Measurements from ENCODE around the gene FOXI3. TPM values are rescaled to one million over a fixed set of nuclear protein-coding genes. Genes with fewer than 3 reads are reported as not detected.

FOXI3 gene
- polyA plus RNA-seq, 1 of the 3 experiments (the other 2 are of a cell fraction): not detected

DNA sequence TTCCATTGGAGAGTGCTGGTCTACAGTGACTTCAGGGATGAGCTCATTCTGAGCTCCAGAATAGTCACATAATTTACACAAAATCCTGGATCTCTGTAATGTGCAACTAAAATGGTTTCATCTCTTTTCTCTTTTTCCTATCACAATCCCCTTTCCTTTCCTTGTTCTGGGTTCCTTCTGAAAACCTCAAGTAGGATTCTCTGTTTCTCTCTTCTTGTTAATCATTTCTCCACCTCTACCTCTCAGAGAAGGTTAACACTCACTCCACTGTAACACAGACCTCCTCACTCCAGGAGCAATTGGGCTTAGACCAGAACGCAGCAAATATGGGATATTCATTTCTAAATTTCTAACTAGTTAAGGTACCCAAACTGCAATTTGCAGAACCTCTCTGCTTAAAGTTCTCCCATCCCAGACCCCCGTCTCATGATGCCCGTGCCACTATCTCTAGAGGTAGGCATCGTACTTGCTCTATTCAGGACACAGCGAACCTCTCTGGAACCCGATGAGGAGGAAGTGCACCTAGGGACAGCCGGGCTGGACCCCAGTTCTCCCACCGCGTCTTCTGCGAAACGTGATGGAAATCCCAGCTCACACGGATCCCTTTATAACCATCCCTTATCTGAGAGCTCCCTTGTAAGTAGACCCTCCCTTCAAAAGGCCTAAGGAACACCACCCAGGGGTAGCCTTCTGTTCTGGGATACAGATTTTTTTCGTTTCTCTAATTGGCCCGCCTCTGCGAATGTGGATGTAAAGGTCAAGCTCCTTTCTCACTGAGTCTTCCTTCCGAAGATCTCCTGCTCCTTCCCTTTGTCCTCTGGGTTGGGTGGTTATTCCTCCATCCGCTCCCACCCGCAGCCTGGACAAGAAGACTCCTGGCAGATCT lies 1.3 kb downstream of the FOXI3 start:
- H3K9ac ChIP-seq: no peak overlapping the region
- no peak overlapping the region for H3K4me2 ChIP-seq
- POLR2A ChIA-PET: no interaction called here
- 75% methylated on average over 18 of the region's 18 CpGs for WGBS (ENCODE audit: low lambda C conversion rate)
- H3K4me3 ChIP-seq (ENCODE audit: low read depth in 2 of 2, low read length in 1 of 2): peak overlapping the region in 1 of 2 experiments; percentile 46; a peak in 1 of 4 replicates
- CTCF ChIA-PET: interaction anchor here (0.7 to 2.4 kb wide), 3 partner anchors 15 to 260 kb away, joined by 3 to 22 read pairs (median 9); no protein-coding TSS in a partner anchor
- no peak for DNase-seq
- no peaks in the 10 kb centered on the region for H3K79me2 ChIP-seq (ENCODE audit: insufficient read depth)
- no peaks in the 10 kb centered on the region for H4K20me1 ChIP-seq (ENCODE audit: insufficient read depth)
- H2AFZ ChIP-seq (ENCODE audit: low read depth): no peak overlapping the region
- no peaks in the 10 kb centered on the region for H3F3A ChIP-seq (replicated peaks; ENCODE audit: insufficient read depth)
- peaks cover 41% of the 10 kb centered on the region; the same call in 1 of the 2 replicates for H3K27me3 ChIP-seq (ENCODE audit: insufficient read depth)
- H3K9me2 ChIP-seq: no peaks in the 10 kb centered on the region
- H3K9me3 ChIP-seq: no peaks in the 10 kb centered on the region
- no peak for TF ChIP-seq NFIC (IDR thresholded peaks at IDR 0.05; ENCODE audit: borderline replicate concordance)
- TF ChIP-seq TAF1 (IDR thresholded peaks at IDR 0.05; ENCODE audit: borderline replicate concordance, low read depth, low read length): no peak
- TF ChIP-seq, protein P1, sequence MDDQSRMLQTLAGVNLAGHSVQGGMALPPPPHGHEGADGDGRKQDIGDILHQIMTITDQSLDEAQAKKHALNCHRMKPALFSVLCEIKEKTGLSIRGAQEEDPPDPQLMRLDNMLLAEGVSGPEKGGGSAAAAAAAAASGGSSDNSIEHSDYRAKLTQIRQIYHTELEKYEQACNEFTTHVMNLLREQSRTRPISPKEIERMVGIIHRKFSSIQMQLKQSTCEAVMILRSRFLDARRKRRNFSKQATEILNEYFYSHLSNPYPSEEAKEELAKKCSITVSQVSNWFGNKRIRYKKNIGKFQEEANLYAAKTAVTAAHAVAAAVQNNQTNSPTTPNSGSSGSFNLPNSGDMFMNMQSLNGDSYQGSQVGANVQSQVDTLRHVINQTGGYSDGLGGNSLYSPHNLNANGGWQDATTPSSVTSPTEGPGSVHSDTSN (IDR thresholded peaks at IDR 0.05): no peak
- TF ChIP-seq CHD2 (IDR thresholded peaks at IDR 0.05; ENCODE audit: low read length, partially characterized antibody): no peak
- no peak for TF ChIP-seq JUND (IDR thresholded peaks at IDR 0.05)
- TF ChIP-seq RXRA (IDR thresholded peaks at IDR 0.05; ENCODE audit: borderline replicate concordance, low read depth): no peak
- H3K4me1 ChIP-seq (ENCODE audit: control insufficient read depth in 1 of 2, insufficient read depth in 2 of 2, low read depth in 1 of 2, low read length in 1 of 2): peaks cover 0 to 2% of the 10 kb centered on the region in 2 experiments; a peak in 1 of 4 replicates
- no peak overlapping the region for H3K27ac ChIP-seq (ENCODE audit: low read depth in 2 of 2, low read length in 1 of 2)
- H3K36me3 ChIP-seq (replicated peaks in 1 of 2; ENCODE audit: control insufficient read depth in 1 of 2, insufficient read depth in 2 of 2, low read length in 1 of 2): no peaks in the 10 kb centered on the region

DNA sequence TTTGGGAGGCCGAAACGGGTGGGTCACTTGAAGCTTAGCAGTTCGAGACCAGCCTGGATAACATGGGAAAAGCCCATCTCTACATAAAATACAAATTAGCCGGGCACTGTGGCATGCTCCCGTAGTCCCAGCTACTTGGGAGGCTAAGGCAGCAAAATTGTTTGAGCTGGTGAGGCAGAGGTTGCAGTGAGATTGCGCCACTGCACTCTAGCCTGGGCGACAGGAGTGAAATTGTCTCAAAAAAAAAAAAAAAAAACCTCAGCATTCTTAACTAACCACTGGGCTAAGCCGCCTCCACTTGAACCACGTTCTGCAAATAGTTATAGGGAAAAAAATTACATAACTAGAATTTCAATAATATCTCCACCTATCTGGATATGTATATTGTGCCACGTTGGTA lies 2.3 kb downstream of the FOXI3 start:
- Histone ChIP-seq H2AFZ (ENCODE audit: low read depth) (no peak overlapping the region), H3F3A (replicated peaks; ENCODE audit: insufficient read depth) (no peaks in the 10 kb centered on the region), H3K9me2 (no peaks in the 10 kb centered on the region), H3K36me3 (replicated peaks in 1 of 2; ENCODE audit: control insufficient read depth in 1 of 2, insufficient read depth in 2 of 2, low read length in 1 of 2) (no peaks in the 10 kb centered on the region), H3K4me2 (no peak overlapping the region), H3K9me3 (no peaks in the 10 kb centered on the region), H3K27ac (ENCODE audit: low read depth in 2 of 2, low read length in 1 of 2) (no peak overlapping the region), H3K4me3 (ENCODE audit: low read depth in 2 of 2, low read length in 1 of 2) (no peak overlapping the region), H4K20me1 (ENCODE audit: insufficient read depth) (no peaks in the 10 kb centered on the region), H3K4me1 (ENCODE audit: control insufficient read depth in 1 of 2, insufficient read depth in 2 of 2, low read depth in 1 of 2, low read length in 1 of 2) (peaks cover 0 to 2% of the 10 kb centered on the region in 2 experiments; a peak in 1 of 4 replicates), H3K9ac (no peak overlapping the region), H3K79me2 (ENCODE audit: insufficient read depth) (no peaks in the 10 kb centered on the region), H3K27me3 (ENCODE audit: insufficient read depth) (peaks cover 41% of the 10 kb centered on the region; the same call in 1 of the 2 replicates)
- ChIA-PET CTCF (interaction anchor here (0.9 to 2.4 kb wide), 2 partner anchors 12 to 259 kb away, joined by 3 to 22 read pairs; no protein-coding TSS in a partner anchor), POLR2A (no interaction called here)
- no peak for TF ChIP-seq POLR2AphosphoS5 (IDR thresholded peaks at IDR 0.05; ENCODE audit: low read depth, low read length)
- no peak for TF ChIP-seq NFIC (IDR thresholded peaks at IDR 0.05; ENCODE audit: borderline replicate concordance)
- TF ChIP-seq FOXJ3 (CRISPR knock-in tag; IDR thresholded peaks at IDR 0.05): no peak
- whole genome bisulfite sequencing (ENCODE audit: low lambda C conversion rate): 71% methylated on average over 9 of the region's 10 CpGs
- DNase-seq: no peak

DNA sequence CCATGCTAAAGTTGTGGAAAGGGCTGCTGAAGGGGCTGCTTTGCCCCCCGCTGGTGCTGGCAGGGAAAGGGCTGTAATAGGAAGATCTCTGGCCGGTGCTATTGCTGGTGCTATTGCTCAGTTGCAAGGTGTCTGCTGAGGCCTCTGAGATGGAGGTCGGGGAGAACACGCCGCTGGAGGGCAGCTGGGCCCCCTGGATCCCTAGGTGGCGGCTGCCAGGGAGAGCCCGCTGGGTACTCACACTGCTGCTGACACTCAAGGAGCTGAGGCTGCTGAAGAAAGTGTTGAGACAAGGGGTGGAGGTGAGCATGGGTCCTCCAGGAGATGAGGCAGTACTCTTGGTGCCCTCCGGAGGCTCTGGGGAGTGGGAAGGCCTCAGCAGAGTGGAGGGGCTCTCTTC lies 4.2 kb downstream of the FOXI3 start:
- no peak for DNase-seq
- POLR2A ChIA-PET: no interaction called here
- H3K4me3 ChIP-seq (ENCODE audit: low read depth in 2 of 2, low read length in 1 of 2): no peak overlapping the region
- peaks cover 0 to 6% of the 10 kb centered on the region in 2 experiments; a peak in 1 of 4 replicates for H3K4me1 ChIP-seq (ENCODE audit: control insufficient read depth in 1 of 2, insufficient read depth in 2 of 2, low read depth in 1 of 2, low read length in 1 of 2)
- no peaks in the 10 kb centered on the region for H4K20me1 ChIP-seq (ENCODE audit: insufficient read depth)
- H3K9ac ChIP-seq: no peak overlapping the region
- no peaks in the 10 kb centered on the region for H3K79me2 ChIP-seq (ENCODE audit: insufficient read depth)
- TF ChIP-seq EP300 (IDR thresholded peaks at IDR 0.05; ENCODE audit: borderline replicate concordance in 1 of 2, low read depth in 1 of 2, low read length in 1 of 2) (no peak), GABPA (IDR thresholded peaks at IDR 0.05; ENCODE audit: low read depth) (no peak), NRF1 (IDR thresholded peaks at IDR 0.05; ENCODE audit: low read depth, low read length) (no peak), JUND (IDR thresholded peaks at IDR 0.05) (no peak), MEF2A (IDR thresholded peaks at IDR 0.05; ENCODE audit: borderline replicate concordance, low read depth) (no peak), MXI1 (IDR thresholded peaks at IDR 0.05; ENCODE audit: low read depth, low read length) (no peak)
- TF ChIP-seq, protein P2, sequence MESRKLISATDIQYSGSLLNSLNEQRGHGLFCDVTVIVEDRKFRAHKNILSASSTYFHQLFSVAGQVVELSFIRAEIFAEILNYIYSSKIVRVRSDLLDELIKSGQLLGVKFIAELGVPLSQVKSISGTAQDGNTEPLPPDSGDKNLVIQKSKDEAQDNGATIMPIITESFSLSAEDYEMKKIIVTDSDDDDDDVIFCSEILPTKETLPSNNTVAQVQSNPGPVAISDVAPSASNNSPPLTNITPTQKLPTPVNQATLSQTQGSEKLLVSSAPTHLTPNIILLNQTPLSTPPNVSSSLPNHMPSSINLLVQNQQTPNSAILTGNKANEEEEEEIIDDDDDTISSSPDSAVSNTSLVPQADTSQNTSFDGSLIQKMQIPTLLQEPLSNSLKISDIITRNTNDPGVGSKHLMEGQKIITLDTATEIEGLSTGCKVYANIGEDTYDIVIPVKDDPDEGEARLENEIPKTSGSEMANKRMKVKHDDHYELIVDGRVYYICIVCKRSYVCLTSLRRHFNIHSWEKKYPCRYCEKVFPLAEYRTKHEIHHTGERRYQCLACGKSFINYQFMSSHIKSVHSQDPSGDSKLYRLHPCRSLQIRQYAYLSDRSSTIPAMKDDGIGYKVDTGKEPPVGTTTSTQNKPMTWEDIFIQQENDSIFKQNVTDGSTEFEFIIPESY (IDR thresholded peaks at IDR 0.05; ENCODE audit: borderline replicate concordance, low read depth): no peak
- H3K4me2 ChIP-seq: no peak overlapping the region
- H3K9me3 ChIP-seq: no peaks in the 10 kb centered on the region
- CTCF ChIA-PET: interaction anchor here (1.4 kb wide), 1 partner anchor 388 kb away, joined by 5 read pairs; no protein-coding TSS in a partner anchor
- 39% methylated on average over 7 of the region's 8 CpGs for WGBS (ENCODE audit: low lambda C conversion rate)
- H2AFZ ChIP-seq (ENCODE audit: low read depth): no peak overlapping the region
- H3K27ac ChIP-seq (ENCODE audit: low read depth in 2 of 2, low read length in 1 of 2): no peak overlapping the region
- no peaks in the 10 kb centered on the region for H3F3A ChIP-seq (replicated peaks; ENCODE audit: insufficient read depth)
- H3K27me3 ChIP-seq (ENCODE audit: insufficient read depth): peaks cover 24% of the 10 kb centered on the region; the same call in 1 of the 2 replicates
- H3K9me2 ChIP-seq: no peaks in the 10 kb centered on the region
- H3K36me3 ChIP-seq (replicated peaks in 1 of 2; ENCODE audit: control insufficient read depth in 1 of 2, insufficient read depth in 2 of 2, low read length in 1 of 2): no peaks in the 10 kb centered on the region

All from SK-N-SH (cell line).